HL-60 (cell line): ENCODE results near the gene RFESD.

Source experiments
- DNase-seq, 2 experiments: peaks; one replicate each; pipeline ENCODE4 v3.0.0-alpha.2; 2010 to 2020; ENCODE audit warnings: low read depth in 1 of 2, low spot score in 1 of 2
- H3K27ac ChIP-seq: fragments of 250-450 bp; sonication (Bioruptor Pico); replicated peaks from 2 replicates; pipeline ENCODE4 v1.5.1; 2020; ENCODE audit warnings: mild to moderate bottlenecking, moderate library complexity
- H3K27me3 ChIP-seq: fragments of 250-450 bp; sonication (Bioruptor Pico); 2 replicates; pipeline ENCODE4 v1.5.1; 2021; ENCODE audit warnings: mild to moderate bottlenecking, moderate library complexity; ENCODE audit not compliant: insufficient read depth, poor library complexity, severe bottlenecking
- H3K4me3 ChIP-seq: replicated peaks from 2 replicates; pipeline ENCODE4 v1.5.1; 2011; ENCODE audit warnings: mild to moderate bottlenecking, control low read depth, low read length; ENCODE audit not compliant: insufficient read depth
- CTCF ChIP-seq: IDR thresholded peaks from one replicate; pipeline ENCODE4 v1.5.1; 2011; ENCODE audit warnings: low read length, control low read depth, inconsistent platforms; ENCODE audit not compliant: insufficient read depth
- GABPA ChIP-seq: IDR thresholded peaks from 2 replicates; pipeline ENCODE4 v1.6.1; 2012; ENCODE audit warnings: low read depth
- POLR2AphosphoS5 ChIP-seq: IDR thresholded peaks from 2 replicates; pipeline ENCODE4 v1.6.1; 2012; ENCODE audit warnings: low read depth
- REST ChIP-seq: IDR thresholded peaks from 2 replicates; pipeline ENCODE4 v1.6.1; 2012; ENCODE audit warnings: low read depth; ENCODE audit not compliant: insufficient replicate concordance
- SPI1 ChIP-seq: IDR thresholded peaks from 2 replicates; pipeline ENCODE4 v1.6.1; 2012; ENCODE audit warnings: low read depth, mild to moderate bottlenecking, borderline replicate concordance

RFESD gene

GRCh38 chr5:95649842-95650620 is 3.5 kb downstream of the RFESD start:
- H3K27me3 ChIP-seq: no peaks in the 10 kb centered on the region
- H3K27ac ChIP-seq: no peak overlapping the region
- TF ChIP-seq GABPA: no peak
- TF ChIP-seq SPI1: no peak
- TF ChIP-seq POLR2AphosphoS5: no peak
- no peak for TF ChIP-seq CTCF
- TF ChIP-seq REST: no peak
- no peak for DNase-seq
- H3K4me3 ChIP-seq: no peak overlapping the region

GRCh38 chr5:95652849-95653248 is 6.3 kb downstream of the RFESD start:
- TF ChIP-seq GABPA: no peak
- TF ChIP-seq POLR2AphosphoS5: no peak
- no peak for TF ChIP-seq REST
- no peak for TF ChIP-seq CTCF
- no peak for TF ChIP-seq SPI1

DNA sequence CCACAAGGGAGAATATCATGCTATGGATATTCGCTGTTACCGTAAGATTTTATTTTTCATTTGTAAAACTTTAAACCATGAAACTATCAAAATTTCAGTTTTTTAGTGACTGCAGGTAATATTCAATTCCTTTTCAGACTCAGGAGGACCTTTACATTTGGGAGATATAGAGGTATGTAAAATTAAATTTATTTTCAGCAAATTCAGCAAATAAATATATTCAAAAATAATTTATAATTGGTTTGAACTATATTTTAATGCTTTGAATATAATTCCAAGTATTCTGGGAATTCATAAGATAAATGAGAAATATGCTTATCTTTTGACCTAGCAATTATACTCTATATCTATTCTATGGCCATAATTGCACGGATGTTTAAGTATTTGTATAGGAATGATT is 7.6 kb downstream of the RFESD start:
- TF ChIP-seq POLR2AphosphoS5 (no peak), CTCF (no peak), SPI1 (no peak), GABPA (no peak), REST (no peak)
- H3K27ac ChIP-seq: no peak overlapping the region

More at GRCh38 chr5:95652849-95653248, 6.3 kb downstream of the RFESD start:
- H3K27ac ChIP-seq: no peak overlapping the region
- no peak for DNase-seq
- H3K4me3 ChIP-seq: no peak overlapping the region
- no peaks in the 10 kb centered on the region for H3K27me3 ChIP-seq

More for the DNA sequence above, 7.6 kb downstream of the RFESD start:
- no peak for DNase-seq
- Histone ChIP-seq H3K4me3 (no peak overlapping the region), H3K27me3 (no peaks in the 10 kb centered on the region)
